Stromal cell of bone marrow (primary cell): ENCODE measurements around the gene B4GALT4.
"Not testable (repeated sequence)": the region's sequence is repeated elsewhere in the genome, so short reads cannot be mapped to it uniquely, and the experiment has no call there.

ENCODE experiments used
- DNase-seq: peaks from one replicate; pipeline ENCODE4 v3.0.0-alpha.2; 2012; ENCODE audit warnings: low read depth

B4GALT4 gene

GRCh38 chr3:119240591-119241434 is at the start of gene B4GALT4:
Gene B4GALT4 (minus strand): TSS chr3:119240878. CDS start chr3:119230099, 10,779 bp downstream.
- peak; percentile 75 for DNase-seq

- no peak for DNase-seq
Observed at GRCh38 chr3:119289404-119289770, 48.7 kb upstream of the B4GALT4 start.

GRCh38 chr3:119288669-119289403 is 48.2 kb upstream of the B4GALT4 start:
- DNase-seq = no peak

- DNase-seq = no peak
Observed at GRCh38 chr3:119279584-119280243, 39.0 kb upstream of the B4GALT4 start.

GRCh38 chr3:119279101-119279554 is 38.5 kb upstream of the B4GALT4 start:
- no peak for DNase-seq

GRCh38 chr3:119276680-119277079 is 36.0 kb upstream of the B4GALT4 start:
- DNase-seq = no peak

- DNase-seq = not testable (repeated sequence)
Observed at GRCh38 chr3:119270212-119270611, 29.5 kb upstream of the B4GALT4 start.

GRCh38 chr3:119261055-119261454 is 20.4 kb upstream of the B4GALT4 start:
- DNase-seq = no peak

- no peak for DNase-seq
Observed at GRCh38 chr3:119259821-119260220, 19.1 kb upstream of the B4GALT4 start.

GRCh38 chr3:119258915-119259314 is 18.2 kb upstream of the B4GALT4 start:
- DNase-seq = no peak

GRCh38 chr3:119257654-119258410 is 17.2 kb upstream of the B4GALT4 start:
- DNase-seq = no peak

GRCh38 chr3:119257111-119257510 is 16.4 kb upstream of the B4GALT4 start:
- DNase-seq = no peak

GRCh38 chr3:119255214-119255613 is 14.5 kb upstream of the B4GALT4 start:
- no peak for DNase-seq

- no peak for DNase-seq
Observed at GRCh38 chr3:119245778-119246177, 5.1 kb upstream of the B4GALT4 start.

GRCh38 chr3:119243712-119244111 is 3.0 kb upstream of the B4GALT4 start:
- DNase-seq = no peak

- DNase-seq = not testable (repeated sequence)
Observed at GRCh38 chr3:119243058-119243529, 2.4 kb upstream of the B4GALT4 start.

- not testable (repeated sequence) for DNase-seq
Observed at GRCh38 chr3:119242387-119243057, 1.8 kb upstream of the B4GALT4 start.

- DNase-seq = no peak
Observed at GRCh38 chr3:119240101-119240590, 532 bp downstream of the B4GALT4 start.

GRCh38 chr3:119239206-119239820 is 1.4 kb downstream of the B4GALT4 start:
- DNase-seq = no peak

GRCh38 chr3:119238363-119238762 is 2.3 kb downstream of the B4GALT4 start:
- DNase-seq = no peak
